SK-N-MC (cell line): ENCODE data around the gene PDZK1.

Experiments used
- EZH2 ChIP-seq: fragments of 200-600 bp; sonication (generic); IDR thresholded peaks from one replicate; pipeline ENCODE4 v1.6.1; 2017; ENCODE audit warnings: antibody characterized with exemption
- POLR2AphosphoS5 ChIP-seq: IDR thresholded peaks from 2 replicates; pipeline ENCODE4 v1.6.1; 2012; ENCODE audit warnings: mild to moderate bottlenecking, low read depth, low read length, borderline replicate concordance

GRCh38 chr1:145702052-145702451 is 5.1 kb downstream of the PDZK1 start:
- TF ChIP-seq EZH2 (no peak), POLR2AphosphoS5 (no peak)
